NCI-H2196 treated with DMSO at 0.1 percent for 48 hours (cell line): ENCODE data around the gene EGLN1.
"Not testable (repeated sequence)": the region's sequence is repeated elsewhere in the genome, so short reads cannot be mapped to it uniquely, and the experiment has no call there.

Experiments used
- DNase-seq: peaks from one replicate; lab custom pipeline; 2025; ENCODE audit not compliant: unreplicated experiment; lab: John Stamatoyannopoulos, UW

The EGLN1 gene

DNA sequence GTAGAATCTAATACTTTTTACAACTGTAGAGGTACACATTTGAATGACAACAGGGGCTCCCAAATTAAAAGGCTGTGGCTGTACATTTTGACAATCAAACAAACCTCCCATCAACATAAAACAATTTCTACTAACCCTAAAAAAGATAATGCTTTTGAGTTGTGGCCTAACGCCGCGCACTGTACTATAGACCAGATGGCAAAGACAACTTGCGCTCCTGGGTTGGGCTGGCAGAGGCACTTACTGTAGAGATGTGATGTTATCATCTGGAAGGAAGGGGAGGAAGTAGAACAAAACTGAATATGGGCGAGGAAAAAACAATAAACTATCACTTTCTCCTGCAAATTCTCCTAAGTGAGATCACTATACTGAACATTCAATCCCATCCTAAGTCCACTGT lies 57.9 kb downstream of the EGLN1 start:
- no peak for DNase-seq

- no peak for DNase-seq
Measured at GRCh38 chr1:231363624-231364023, 58.5 kb downstream of the EGLN1 start.

- DNase-seq: no peak
Measured at GRCh38 chr1:231362325-231362724, 59.8 kb downstream of the EGLN1 start.

DNA sequence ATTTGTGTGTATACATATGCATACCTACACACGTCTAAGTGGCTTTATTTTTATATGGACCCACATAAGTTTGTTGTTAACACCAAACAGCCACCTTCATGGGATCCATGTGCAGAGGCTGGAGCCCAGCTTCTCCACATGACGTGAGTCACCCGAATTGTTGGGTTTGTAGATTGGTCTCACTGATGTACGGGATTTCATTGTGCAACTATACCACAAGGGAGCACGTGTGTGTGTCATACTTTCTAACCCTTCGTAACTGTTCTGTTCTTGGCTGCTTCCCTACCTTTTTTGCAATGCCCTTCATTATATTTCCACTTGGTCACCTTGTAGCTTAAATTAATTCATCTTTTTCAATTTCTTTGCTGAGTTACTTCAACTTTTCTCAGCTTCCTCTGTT lies 63.0 kb downstream of the EGLN1 start:
- DNase-seq: no peak

DNA sequence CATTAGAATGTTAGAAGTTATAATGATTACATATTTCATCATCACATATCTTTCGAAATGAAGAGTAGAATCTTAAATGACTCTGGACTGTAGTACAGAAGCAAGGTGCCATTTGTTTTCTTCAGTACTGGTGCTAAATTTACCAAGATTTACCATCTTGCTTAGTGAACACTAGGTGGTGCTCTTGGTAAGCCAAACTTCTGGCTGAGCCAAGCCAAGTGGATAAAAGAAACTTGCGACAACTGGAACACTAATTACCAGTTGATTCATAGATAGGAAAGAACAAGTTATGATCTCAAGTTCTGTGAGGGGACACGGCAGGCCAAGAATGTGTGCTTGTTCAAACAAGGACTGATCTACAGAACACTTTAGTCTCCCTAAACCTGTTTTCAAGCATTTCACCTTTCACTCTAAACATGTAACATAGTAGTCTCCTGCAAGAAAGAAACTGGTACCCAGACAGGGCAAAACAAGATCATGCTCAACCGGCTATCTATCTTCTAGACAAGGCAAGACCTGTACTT lies 64.2 kb downstream of the EGLN1 start:
- peak; percentile 41 for DNase-seq

DNA sequence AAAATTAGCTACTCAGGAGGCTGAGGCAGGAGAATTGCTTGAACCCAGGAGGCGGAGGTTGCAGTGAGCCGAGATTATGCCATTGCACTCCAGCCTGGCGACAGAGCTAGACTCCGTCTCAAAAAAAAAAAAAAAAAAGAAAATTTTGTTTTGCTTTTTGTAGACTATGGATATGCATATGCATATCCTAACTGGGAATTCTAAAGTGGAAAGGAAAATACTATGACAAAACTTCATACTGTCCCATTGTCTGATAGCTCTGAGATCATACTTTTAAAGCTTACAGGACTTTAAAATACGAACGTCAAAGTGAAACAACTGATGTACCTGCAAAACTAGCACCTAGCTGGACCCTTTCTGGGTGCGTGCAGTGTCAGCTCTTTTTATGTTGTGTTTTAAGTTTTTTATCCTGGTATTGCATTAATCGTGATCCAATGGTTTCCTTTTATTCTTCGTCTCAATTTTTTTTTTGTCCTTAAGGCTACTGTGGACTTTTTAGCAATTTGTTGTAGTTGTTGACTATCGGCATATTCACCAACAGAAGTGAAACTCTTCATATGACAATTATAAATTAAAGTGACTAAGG lies 64.8 kb downstream of the EGLN1 start:
- no peak for DNase-seq

DNA sequence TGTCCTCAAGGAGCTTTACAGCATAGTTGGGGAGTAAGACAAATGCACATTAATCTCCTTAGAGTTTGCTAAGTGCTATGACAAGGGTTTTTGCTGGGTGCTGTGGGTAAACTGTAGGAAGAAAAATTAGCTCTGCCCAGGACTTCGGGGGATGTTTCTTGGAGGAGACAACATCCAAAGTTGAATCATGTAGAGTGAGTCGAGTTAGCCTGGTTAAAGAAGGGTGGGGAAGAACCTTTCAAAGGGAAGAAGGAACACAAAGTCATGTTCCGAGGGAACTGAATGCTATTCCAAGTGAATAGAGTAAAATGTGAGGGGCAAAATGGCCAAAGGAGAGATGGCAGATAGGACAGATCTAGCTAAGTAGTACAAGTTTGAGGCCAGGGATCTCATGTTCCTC lies 66.9 kb downstream of the EGLN1 start:
- DNase-seq: no peak

DNA sequence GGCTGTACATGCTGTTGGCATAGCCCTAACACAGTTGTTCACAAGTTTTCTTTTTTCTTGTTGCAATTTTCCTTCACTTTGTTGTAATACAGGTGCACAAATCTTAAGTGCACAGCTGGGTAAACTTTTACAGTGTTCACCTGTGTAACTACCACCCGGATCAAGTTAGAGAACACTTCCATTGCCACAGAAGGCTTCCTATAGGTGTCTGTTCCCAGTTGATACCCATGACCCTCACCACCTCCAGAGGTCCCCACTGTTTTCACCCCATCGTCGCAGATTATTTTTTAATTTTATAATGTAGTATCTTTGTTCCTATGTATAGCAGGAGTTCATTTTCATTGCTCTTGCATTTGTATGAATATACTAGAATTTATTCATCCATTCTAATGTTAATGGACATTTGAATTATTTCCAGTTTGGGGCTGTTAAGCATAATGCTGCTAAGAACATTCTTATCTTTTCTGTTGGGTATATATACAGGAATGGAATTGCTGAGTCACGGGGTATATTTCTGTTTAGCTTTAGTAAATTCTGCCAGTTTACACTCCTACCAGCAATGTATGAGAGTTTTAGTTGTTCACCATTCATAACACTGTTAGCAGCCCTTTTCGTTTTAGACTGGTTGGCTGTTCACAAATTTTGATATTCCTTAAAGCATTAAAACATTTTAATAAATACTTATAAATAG lies 67.6 kb downstream of the EGLN1 start:
- DNase-seq: no peak

DNA sequence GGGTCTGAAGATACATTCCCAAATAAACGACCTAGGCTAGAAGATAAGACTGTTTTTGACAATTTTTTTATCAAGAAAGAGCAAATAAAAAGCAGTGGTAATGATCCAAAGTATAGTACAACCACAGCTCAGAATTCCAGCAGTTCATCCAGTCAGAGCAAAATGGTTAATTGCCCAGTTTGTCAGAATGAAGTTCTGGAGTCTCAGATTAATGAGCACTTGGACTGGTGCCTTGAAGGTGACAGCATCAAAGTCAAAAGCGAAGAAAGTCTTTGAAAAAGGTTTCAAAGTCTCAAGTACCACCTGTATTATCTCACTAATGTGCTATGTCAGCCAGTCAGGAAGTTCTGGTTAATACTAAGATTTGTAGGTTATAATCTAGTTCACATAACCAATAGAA lies 69.0 kb downstream of the EGLN1 start:
- no peak for DNase-seq

DNA sequence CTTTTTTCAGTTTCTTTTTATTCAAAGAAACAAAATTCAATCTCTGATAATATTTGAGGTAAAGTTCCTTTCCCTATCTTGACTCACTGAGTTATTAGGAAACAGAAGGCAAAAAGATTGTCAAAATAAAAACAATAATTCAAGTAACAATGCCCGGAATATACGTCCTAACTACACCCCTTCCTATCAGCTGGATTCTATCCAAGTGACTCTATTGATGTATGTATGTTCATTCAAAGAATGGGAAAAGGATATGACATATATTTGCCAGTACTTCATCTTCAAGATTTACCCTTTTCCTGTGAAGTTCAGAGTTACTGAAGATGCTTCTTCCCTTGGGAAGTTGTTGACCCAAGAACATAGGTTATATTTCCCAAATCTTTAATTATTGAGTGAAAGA lies 70.3 kb downstream of the EGLN1 start:
- no peak for DNase-seq

DNA sequence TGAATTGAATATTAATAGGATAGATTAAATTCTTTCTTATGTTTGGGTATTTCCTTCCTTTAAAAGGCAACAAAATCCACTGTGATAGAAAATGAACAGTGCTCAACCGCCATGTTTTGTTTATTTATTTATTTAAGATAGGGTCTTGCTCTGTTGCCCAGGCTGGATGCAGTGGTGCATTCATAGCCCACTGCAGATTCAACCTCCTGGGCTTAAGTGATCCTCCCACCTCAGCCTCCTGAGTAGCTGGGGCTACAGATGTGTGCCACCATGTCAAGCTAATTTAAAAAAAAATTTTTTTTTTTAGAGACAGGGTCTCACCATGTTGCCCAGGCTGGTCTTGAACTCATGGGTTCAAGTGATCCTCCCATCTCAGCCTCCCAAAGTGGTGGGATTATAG lies 73.2 kb downstream of the EGLN1 start:
- DNase-seq: not testable (repeated sequence)

- DNase-seq: no peak
Measured at GRCh38 chr1:231348442-231348841, 73.6 kb downstream of the EGLN1 start.

GRCh38 chr1:231347961-231348360 lies 74.1 kb downstream of the EGLN1 start:
- DNase-seq: no peak

GRCh38 chr1:231340328-231341013 lies 81.6 kb downstream of the EGLN1 start:
- no peak for DNase-seq

DNA sequence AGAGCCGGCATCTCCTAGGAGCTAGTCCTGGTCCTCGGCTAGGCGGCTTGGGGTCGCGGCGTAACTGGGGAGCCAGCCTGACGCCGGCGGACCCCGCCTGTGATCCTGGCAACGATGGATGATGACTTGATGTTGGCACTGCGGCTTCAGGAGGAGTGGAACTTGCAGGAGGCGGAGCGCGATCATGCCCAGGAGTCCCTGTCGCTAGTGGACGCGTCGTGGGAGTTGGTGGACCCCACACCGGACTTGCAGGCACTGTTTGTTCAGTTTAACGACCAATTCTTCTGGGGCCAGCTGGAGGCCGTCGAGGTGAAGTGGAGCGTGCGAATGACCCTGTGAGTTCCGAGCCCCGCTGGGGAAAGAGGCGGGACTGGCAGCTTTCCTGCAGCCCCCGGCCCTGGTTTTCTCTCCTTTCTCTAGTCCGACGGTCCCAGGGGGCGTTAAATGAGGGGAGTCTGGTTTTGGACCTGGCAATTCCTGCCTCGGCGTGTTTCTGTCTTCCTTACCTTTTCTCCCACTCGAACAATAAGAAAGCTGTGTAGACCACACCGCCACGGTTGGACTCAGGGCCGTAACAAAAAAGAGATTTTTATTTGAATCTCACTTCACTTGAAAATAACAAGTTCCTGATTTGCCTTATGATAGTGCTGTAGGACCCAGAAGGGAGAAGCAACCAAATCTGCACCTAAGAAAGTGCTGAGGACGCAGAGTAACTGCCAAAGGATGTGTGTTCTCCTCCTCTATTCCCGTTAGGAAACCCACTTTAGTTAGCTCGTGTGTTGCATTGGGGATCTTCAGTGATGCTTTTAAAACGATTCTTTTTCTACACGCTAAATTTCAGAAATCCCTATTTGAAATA lies 83.6 kb downstream of the EGLN1 start, which contains the start of gene SPRTN:
Gene SPRTN, plus strand, starts transcription at position 24 of the 859 bp plus-strand sequence. Its CDS starts 91 bp downstream, at position 115.
- DNase-seq: no peak

DNA sequence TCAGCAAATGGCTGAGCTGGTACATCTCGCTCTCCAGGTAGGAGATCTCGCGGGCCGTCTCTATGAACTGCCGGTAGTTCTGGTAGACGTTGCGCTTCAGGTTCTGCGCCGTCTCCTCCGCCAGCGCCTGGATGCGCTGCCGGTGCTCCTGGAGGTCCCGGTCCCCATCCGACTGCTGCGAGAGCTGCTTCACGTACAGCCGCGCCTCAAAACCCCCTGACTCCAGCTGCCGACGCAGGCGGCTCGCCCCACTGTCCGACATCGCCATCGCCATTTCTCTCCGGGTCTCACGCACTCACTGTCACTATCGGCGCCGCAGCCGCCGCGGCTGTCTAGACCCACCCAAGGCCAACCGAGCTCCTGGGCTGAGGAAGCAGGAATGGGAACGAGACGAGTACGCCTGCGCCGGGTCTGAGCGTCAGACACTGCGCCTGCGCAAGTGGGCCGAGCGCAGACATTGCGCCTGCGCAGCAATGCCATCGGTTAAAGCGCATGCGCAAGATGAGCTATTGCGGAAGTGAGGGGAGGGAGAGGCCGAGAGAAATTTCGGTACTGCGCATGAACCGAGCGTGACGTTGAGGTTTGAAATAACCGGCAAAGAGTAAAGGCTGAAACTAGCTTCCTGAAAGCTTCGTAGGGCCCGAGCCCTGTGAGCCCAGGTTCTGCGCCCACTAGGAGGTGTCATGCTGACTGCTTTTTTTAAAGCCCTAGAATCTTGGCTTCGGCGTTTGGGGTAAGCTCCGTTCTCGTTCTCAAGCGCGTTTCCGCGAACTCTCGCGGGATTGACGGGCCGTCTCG lies 84.4 kb downstream of the EGLN1 start, which contains the start of gene EXOC8:
Gene EXOC8, minus strand, starts transcription at position 381 of the 798 bp plus-strand sequence. Its CDS starts 107 bp downstream, at position 274.
- DNase-seq: peak; percentile 95

DNA sequence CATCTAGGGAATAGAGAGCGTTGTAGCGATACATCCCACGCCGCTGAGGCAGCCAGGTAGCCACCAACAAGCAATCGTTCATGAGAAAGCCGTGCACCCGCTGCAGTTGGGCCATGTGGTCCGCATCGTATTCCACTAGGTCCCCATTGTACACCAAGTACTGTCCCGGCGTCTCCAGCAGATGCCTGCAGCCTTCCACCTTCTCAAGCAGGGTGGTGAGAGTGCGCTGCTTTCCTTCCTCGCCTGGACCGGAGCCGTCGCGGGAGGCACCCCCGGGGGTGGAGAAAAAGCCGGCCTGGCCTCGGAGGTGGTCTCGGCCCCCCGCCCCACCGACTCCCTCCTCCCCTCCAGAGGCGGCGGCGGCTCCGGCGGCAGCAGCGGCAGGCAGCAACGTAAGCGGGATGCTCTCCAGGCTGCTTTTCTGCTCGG lies 85.0 kb downstream of the EGLN1 start:
- no peak for DNase-seq

DNA sequence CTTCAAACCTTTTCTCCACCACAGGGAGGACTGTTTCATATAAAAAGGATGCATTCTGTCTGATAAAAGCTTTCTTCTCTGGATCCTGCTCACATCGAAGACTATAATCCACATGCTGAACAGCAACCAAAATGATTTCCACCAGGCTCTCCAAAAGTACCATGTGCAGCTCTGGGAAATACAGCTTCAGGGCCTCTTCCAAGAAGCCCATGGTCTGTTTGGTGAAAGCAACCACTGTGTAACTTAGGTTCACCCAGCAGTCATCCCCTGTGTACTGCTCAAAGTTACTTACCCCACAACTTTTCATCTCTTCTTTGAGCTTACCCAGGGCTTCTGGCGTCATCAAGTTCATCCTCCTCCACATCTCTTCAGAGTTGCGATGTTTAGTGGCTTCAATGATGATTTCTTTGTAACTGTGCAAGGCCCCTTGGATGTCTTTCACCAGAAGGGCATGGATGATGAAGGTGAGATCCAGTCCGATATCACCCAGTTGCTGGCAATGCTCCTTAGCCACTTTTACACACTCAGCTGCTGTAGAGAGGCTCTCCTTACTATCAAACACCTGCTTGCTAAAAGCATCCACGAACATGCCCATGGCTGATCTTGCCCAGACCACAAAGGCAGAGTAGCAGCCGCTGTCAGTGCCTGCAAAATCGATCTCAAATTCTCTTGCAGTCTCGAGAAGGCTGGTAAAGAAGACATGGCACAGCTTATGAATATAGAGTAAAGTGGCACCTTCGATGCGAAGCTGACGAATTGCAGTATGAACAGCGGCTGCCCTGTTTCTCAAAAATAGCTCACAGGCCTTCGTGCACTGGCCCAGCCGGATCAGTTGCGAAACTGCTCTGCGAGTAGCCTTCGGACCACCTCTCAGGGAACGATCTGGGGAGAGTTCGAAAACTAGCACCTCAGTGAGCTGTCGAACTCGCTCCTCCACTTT lies 86.2 kb downstream of the EGLN1 start:
- no peak for DNase-seq

DNA sequence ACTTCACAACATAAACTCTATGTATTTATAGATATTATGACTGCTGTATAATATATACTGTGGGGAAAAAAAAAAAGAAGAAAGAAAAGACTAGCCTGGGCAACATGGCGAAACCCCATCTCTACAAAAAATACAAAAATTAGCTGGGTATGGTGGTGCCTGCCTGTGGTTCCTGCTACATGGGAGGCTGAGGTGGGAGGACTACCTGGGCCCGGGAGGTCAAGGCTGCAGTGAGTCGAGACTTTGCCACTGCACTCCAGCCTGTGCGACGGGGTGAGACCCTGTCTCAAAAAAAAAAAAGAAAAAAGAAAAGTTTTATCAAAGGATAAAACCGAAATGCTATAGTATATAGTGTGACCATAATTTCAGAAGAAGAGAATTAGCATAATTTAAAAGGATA lies 87.1 kb downstream of the EGLN1 start:
- DNase-seq: no peak
